Measurements from ENCODE around the gene PANK3.
"Not testable (repeated sequence)": the region's sequence is repeated elsewhere in the genome, so short reads cannot be mapped to it uniquely, and the experiment has no call there.

PANK3 gene

DNA sequence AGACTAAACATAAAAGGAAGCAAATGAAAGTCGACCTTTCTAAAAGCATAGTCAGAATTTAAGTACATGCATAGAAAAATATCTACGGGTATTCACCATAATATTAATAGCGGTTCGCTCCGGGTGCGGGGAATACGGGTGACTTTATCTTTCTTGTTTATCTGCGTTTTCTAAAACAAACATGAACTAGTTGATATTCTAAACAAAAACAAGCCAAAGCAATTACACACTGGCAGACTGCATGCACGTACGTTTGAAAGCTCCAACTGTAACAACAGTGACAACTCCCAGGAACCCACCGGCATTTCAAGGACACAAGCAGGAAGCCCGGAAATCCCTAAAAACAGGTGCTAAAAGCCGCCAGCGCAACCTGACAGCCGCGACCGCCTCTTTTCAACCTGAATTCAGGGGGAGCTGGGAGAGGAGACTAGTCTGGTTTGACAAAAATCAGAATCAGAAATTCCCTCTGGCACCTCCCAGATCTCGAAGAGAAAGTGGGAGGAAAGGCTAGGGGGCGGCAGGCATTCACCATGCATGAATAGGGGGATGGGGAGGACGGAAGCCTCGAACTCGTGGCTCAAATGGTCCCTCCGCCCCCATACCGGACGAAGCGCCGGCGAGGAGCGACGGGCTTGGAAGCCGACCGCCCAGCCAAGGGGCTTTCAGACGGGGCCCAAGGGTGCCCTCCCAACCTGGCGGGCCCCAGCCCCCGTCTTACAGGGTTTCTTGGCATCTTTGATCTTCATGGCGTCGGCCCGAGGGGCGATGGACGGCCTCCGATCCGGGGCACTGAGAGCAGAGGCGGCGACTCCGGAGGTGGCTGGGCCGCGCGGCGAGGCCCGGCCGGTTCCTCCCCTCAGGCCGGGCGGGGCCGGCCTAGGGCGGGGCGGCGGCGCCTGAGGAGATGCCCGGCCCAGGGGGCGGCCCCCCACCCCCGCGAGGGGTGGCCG lies at the start of gene PANK3:
TSS of gene PANK3 (minus strand) at position 831 of the 950 bp plus-strand sequence. CDS start at position 746, 85 bp downstream.
- peak; percentile 63 to 68 for ATAC-seq

DNA sequence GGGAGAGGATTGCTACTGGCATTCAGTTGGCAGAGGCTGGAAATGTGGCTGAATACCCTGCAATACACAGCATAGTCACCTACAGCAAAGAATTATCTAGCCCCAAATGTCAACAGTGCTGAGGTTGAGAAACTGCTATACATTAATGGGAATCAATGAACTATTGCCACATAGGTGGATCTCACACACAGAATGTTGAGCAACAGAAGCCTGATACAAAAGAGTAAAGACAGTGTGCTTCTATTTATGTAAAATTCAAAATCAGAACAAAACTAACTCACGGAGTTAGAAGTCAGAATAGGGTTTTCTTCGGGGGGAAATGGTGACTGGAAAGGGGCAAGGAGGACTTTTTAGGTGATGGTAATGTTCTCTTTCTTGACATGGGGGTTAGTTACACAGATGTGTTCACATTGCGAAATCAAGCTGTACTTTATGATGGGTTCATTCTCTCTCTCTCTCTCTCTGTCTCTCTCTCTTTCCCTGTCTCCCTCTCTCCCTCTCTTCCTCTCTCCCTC lies 45.7 kb upstream of the PANK3 start:
- ATAC-seq = no peak

DNA sequence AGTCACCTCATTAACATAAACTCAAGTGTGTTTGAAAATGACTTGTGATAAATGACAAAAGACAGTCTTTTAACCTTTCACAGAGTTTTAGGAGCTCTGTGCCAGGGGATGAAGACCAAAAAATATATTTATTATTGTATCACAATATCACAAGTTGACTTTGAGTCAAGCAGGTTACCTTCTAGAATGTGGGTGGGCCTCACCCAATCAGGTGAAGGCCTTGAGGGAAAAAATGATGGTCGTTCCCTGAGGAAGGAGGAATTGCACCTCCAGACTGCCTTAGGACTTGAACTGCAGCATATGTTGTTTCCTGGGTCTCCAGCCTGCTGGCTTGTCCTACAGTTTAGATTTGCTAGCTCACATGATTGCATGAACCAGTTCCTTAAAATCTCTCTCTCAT lies 41.6 kb upstream of the PANK3 start:
- no peak for ATAC-seq

DNA sequence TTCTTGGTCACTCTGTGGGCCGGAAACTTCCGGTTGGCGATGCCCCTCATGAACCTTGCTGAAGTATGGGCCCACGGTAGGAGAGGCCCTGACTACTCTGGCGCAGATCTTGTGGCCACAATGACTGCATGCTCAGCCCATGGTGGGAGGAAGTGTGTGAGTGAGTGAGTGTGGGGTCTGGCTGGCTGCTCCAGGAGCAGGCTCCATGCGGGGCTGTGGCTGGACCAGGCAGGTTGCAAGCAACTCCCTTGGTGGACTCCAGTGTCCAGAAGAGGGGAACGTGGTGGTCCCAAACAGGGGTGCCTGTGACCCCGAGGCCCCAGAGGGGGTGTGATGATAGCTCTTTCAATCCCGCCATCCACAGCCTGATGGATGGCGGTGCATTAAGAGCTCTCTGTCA lies 35.5 kb upstream of the PANK3 start:
- no peak for ATAC-seq

DNA sequence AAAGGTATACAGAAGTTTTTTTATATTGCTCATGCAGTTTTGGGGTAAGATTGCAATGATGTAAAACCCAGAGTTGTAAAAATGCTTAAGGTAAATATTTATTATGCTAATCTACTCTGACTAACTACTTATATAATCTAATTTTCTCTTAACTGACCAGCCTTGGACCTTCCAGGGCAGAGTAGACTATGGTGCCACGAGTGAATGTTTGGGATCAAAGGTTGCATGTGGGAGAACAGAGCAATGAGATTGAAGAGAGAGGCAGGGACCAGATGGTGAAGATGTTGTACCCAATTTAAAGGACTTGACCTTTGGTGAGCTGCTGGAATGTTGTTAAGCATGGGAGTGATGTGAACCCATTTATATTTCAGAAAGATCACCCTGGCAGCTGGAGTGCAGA lies 34.8 kb upstream of the PANK3 start:
- no peak for ATAC-seq

DNA sequence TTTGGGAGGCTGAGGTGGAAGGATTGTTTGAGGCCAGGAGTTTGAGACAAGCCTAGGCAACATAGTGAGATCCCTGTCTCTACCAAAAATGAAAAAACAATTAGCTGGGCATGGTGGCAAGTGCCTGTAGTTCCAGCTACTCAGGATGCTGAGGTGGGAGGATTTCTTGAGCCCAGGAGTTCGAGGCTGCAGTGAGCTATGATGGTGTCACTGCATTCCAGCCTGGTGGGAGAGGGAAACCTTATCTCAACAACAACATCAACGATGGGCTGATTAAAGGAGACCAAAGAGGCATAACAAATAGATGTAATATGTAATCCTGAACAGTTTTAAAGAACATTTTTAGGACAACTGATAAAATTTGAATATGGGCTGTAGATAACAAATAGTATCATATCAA lies 34.2 kb upstream of the PANK3 start:
- ATAC-seq = no peak

DNA sequence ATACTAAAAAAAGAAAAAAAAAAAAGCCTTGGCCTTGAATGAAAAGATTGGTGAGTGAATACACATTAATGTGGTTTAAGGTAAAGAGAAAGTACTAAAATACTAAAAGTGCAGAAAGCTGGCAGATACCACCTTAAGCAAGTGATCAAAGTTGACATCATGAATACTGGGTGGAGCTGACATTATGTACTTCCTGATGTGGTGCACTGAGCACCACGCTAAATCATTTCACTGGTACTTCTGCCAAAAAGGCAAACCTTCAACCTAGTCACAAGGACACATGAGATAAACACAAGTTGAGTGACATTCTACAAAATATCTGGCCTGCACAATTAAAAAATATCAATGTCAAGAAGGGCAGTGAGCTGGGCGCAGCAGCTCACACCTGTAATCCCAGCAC lies 33.8 kb upstream of the PANK3 start:
- peak; percentile 66 to 87 for ATAC-seq

DNA sequence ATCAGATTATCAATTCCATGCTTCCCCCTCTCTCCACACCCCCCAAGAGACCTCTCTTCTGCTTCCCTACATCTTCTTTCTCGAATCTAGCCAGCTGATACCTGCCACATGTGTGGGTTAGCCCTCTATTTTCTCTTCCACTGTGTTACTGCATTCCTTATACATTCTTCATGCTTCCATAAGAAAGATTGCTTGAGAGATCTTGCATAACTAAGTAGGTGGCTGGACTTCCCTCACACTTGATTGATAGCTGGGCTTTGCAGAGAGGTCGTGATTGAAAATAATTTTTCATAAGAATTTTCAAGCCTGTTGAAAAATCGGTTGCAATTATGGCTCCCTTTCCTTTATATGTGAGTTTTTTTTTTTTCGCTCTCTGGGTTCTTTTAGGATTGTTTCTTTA lies 33.0 kb upstream of the PANK3 start:
- ATAC-seq = no peak

DNA sequence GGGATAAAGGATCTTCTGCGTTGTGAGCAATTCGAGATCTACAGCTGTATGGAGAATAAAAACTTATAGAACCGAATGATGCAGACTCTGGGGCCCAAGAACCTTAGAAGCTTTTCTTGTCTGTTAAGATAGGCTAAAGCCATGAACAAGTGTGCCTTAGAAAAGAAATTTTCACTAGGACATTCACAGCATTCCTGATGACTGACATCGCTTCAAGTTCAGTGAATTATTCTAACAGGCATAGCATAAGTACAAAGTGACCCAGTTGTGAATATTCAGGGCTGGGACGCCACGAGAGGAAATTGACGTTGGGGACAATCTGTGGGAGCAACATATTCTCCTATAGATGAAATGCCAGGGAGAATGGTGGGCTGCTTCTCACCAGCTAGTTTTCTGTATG lies 32.0 kb upstream of the PANK3 start:
- no peak for ATAC-seq

DNA sequence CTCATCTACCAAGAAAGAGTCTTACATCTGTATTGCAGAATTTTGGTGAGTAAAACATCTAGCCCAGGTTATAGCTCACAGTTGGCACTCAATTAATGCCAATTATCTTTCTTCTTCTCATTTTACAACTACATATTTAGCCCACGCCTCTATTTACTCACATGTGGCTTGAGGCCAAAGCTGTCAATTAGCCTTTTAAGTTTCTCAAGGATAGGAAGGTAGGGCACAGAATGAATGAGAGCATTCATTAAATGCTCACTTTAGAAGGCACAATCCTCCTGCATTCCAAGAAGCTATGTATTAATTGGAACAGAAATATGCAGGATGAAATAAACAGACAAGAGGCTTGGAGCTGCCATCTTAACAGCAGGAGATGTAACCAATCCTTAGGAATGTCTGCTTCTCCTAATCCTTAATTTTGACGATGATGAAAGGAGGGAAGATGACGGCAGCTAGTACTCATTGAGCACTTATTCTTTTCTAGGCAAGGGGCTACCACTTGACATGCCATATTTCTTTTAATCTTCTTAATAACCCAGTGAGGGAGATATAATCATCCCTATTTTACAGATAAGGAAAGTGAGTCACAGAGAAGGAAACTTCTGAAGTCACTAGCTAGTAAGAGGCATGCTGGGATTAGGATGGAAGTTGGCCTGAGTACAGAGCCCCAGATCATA lies 30.8 kb upstream of the PANK3 start:
- no peak for ATAC-seq

DNA sequence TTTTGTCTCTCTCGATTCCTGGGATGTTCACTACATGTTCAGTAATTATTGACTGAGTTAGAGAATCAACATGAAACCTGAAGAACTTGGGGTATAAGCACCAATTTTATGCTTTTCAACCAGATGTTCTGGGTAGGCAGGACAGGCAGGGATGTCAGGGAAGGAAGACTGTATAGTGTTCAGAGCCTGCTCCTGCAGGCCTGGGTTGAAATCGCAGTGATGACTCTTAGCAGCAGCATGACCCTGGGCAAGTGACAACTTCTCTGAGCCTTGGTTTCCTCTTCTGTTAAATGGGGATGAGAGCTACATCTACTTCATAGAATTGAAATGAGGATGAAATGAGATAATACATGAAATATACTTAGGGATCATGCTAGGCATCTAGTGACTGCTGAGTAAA lies 29.7 kb upstream of the PANK3 start:
- no peak for ATAC-seq

DNA sequence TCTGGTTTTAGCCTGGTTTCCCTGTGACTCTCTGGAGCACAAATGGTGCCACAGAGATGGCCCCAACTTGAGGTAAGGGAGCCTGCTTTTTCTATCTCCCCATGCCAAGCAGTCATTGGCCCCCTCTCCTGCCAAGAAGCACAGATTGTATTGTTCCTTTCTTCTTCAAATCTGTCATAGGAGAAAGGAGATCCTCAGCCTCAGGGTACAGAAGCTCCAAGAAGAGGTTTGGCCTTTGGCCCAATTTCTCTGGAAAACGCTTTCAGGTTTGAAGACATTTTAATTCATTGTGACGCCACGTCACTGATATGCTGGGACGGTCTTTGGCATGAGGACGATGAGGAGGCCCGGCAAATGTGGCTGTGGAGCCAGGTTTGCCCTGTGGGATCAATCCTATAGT lies 29.2 kb upstream of the PANK3 start:
- no peak for ATAC-seq

DNA sequence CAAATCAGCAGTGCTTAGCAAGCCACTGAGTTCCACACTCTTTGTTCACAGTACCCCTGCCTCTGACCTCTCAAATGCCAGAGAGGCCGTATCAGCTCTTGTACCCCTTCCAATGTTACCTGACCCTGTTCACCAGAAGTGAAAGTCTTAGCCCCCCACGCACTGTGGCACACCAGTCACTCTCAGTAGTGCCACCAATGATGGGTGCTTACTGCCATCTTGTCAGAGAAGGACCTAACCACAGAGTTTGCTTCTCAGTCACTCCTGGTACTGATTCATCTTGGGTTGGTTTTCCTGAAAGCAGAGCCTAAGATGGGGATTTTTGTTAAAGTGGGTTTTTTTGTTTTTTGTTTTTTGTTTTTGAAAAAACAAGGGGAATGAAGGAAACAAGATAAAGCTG lies 28.8 kb upstream of the PANK3 start:
- ATAC-seq = peak in 1 of 2 donors; percentile 32

DNA sequence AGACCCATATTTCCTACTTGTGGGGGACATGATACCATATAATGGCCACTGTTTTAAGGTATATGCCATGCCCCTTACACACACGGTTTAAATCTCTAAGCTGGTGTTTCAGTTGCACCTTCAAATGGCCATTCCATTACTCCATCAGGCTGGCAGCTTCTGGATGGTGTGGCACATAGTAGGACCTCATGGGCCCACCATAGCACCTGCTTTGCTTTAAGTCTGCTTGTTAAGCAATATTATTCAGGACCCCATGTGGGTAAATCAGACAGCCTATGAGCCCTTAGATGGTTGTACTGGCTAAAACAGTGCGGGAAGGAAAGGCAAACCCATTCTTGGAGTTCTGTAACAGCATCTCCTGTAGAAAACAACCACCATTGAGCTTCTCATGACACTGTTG lies 27.4 kb upstream of the PANK3 start:
- no peak for ATAC-seq

DNA sequence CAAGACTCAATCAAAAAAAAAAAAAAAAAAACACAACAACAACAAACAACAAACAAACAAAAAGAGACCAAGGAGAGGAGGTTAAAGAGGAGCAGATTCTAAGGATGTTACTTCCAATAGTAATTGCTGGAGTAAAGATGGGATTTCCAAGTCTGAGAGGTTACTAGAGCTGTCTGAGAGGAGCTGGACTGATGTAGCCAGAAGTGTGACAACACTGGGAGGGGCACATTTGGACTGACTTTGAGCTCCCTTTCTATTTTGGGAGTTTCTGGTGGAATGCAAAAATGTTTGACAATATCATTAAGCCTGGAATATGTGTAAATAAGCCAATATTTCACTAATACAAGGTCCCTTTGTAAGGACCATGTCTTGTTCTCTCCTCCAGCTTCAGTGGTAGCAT lies 25.3 kb upstream of the PANK3 start:
- ATAC-seq = no peak

DNA sequence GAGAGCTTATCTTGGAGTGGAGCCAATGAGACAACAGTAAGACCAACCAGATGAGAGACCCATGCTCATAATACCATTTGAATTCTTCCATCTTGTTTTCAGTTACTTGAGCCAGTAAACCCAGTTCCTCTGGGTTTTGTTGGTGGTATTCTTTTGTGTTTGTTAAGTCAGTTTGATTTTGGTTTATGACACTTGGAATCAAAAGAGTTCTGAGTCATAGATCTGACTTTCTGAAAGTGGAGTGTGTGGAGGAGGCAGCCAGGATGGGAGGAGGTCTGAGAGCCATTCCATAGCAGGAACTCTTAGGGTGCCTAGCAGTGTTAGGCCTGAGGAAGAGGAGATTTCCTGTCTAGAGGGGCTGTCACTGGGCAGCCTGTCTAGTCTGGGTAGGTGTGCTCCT lies 24.6 kb upstream of the PANK3 start:
- ATAC-seq = no peak

DNA sequence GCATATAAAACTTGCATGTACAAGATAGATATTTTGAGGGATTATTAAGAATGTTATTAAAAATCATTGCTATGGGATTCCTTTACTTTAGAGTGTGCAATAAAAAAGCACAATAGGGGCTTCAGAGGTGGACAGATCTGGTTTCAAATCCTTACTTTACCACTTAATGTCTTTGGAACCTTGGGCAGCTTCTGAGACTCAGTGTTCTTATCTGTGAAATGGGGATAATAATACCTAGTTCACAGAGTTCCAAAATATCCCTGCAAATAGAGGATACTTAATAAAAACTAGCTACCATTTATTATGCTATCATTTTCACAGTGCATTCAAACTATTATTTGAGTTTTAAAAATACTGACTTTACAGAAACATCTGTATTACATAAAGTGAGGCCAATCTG lies 23.3 kb upstream of the PANK3 start:
- no peak for ATAC-seq

DNA sequence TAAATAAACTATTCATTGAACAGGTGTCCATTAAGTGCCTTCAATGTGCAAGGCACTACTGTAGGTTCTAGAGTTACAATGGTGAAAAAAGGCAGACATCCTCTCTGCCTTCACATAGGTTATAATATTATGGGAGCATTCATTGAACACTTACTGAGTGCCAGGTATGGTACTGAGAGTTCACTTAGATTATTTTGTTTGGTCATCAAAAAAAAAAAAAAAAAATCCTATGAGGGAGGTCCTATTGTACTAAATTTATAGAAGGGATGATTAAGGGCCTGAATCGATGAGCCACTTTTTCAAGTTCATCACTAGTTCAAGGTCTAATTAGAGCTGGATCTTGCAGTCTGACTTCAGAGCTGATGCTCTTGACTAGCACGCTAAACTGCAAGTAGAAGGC lies 22.8 kb upstream of the PANK3 start:
- no peak for ATAC-seq

DNA sequence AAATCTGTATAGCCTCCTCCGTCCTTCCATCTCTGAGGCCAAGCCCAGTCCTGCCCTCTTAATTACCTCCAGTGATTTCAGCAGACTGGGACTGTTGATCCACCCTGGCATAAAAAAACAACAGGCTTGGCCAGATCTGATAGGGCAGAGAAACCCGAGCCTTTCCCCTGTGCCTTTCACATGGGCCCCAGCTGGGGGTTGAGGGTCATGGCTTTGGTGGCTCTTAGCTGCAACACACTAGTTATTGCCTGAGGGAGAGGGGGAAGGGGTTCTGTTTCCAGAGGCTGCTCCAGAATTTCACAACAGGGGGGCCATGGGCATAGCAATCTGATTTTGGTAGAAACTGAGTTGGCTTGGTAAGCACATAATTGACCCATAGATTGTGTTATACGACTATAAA lies 21.2 kb upstream of the PANK3 start:
- ATAC-seq = no peak

DNA sequence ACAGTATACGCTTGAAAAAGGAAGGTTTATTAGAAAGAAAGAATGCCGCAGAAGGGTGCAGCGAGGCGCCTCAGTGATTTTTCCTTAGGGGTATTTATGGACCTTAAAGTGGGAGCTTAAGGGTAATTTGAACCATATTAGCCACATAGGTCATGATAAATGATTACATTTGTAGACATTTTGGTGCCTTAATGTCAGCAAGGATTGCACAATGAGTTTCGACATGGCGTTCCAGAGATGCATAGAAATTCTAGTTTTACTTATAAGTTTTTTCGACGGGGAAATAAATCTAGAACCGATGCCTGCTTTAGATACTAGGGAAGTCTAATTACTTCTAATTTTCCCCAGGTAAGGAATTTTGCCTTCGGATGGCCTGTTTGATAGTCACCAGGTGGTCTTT lies 20.7 kb upstream of the PANK3 start:
- ATAC-seq = no peak

DNA sequence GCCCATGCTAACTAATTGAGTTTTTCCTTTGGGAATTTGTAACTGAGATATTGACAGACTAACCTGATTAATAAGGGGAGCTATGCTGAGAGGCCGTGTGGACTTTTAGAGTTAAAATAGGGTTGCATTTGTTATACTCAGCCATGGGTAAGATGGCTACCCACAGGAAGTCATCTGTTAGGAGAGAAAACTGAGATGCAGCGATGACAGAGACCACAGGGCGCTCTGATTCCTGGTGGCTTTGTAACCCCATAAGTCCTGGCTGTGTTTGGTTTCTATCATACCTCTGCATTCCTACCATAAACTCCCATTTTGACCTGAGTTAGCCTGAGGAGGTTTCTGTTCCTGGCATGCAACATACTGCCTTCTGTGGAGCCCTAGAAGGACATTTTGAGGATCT lies 19.5 kb upstream of the PANK3 start:
- ATAC-seq = no peak

DNA sequence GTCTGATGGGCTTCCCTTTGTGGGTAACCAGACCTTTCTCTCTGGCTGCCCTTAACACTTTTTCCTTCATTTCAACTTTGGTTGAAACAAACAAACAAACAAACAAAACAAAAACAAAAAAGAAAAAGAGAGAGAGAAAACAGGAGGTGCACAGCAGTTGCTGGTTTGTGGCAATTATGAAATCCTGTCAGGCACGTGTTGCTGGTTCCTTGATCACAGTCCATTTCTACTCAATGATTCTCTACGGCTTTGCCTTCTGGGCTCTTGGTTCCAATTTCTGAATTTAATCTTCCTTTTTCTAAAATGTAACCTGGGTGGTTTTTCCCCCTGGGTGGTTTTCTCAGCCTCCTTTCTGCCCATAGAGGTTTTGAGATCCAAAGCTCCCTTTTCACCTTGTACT lies 17.8 kb upstream of the PANK3 start:
- ATAC-seq = no peak

DNA sequence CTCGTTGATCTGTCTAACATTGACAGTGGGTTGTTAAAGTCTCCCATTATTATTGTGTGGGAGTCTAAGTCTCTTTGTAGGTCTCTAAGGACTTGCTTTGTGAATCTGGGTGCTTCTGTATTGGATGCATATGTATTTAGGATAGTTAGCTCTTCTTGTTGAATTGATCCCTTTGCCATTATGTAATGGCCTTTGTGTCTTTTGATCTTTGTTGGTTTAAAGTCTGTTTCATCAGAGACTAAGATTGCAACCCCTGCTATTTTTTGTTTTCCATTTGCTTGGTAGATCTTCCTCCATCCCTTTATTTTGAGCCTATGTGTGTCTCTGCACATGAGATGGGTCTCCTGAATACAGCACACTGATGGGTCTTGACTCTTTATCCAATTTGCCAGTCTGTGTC lies 17.0 kb upstream of the PANK3 start:
- ATAC-seq = not testable (repeated sequence)

DNA sequence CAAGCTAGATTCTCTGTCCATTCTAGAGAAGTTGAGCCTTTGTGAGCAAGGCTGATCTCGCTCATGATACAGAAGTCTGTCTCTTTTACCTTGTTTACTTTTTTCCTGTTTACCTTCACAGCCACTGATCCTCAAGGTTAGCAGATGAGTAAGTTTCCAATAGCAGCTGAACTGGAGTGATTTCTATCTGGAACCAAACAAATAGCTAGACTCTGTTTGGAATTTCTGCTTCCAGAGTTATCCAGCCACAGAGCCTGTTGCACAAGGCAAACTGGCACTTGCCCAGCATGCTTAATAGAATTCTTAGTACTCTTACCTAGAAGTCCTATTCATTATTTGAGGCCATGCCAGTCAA lies 12.8 kb upstream of the PANK3 start:
- ATAC-seq = no peak
